HEK293 (cell line): ENCODE results near the gene EFCAB14.
"Not testable (repeated sequence)": the region's sequence is repeated elsewhere in the genome, so short reads cannot be mapped to it uniquely, and the experiment has no call there.

Experiments used
- CTCF ChIA-PET: fragments of 350-600 bp; formaldehyde crosslinking; extraction: SDS; loops from one replicate; lab custom pipeline; 2021; ENCODE audit warnings: antibody characterized with exemption; lab: Yijun Ruan, JAX
- POLR2A ChIA-PET: fragments of 300-600 bp; formaldehyde crosslinking; extraction: SDS; loops from one replicate; lab custom pipeline; 2020; ENCODE audit warnings: antibody characterized with exemption, inconsistent platforms; lab: Yijun Ruan, JAX
- H3K27ac ChIP-seq: fragments of 200-500 bp; sonication (Bioruptor generic); 2 replicates; pipeline ENCODE4 v1.5.1; 2014; ENCODE audit warnings: low read depth, low read length, control low read depth, inconsistent platforms; ENCODE audit errors: extremely low read depth
- H3K36me3 ChIP-seq, 2 experiments: fragments of 200-500 bp in 1 of 2; sonication (Bioruptor generic) in 1 of 2; 1 replicate in 1 of 2; 2 replicates in 1 of 2; pipeline ENCODE4 v1.5.1; 2014 to 2017; ENCODE audit warnings: inconsistent platforms in 2 of 2, low read length in 2 of 2; ENCODE audit not compliant: control insufficient read depth in 2 of 2, insufficient read depth in 1 of 2
- H3K4me1 ChIP-seq: fragments of 200-500 bp; sonication (Bioruptor generic); 2 replicates; pipeline ENCODE4 v1.5.1; 2014; ENCODE audit warnings: mild to moderate bottlenecking, low read length, inconsistent platforms; ENCODE audit not compliant: control insufficient read depth, insufficient read depth
- H3K4me3 ChIP-seq: 2 replicates; pipeline ENCODE4 v1.5.1; 2011; ENCODE audit warnings: low read depth, mild to moderate bottlenecking, control low read depth, low read length, moderate library complexity
- H3K9me3 ChIP-seq: fragments of 200-500 bp; sonication (Bioruptor generic); 2 replicates; pipeline ENCODE4 v1.5.1; 2014; ENCODE audit warnings: low read depth, low read length, inconsistent platforms; ENCODE audit not compliant: control insufficient read depth, insufficient read depth
- EGR2 ChIP-seq: fragments of 450-650 bp; formaldehyde crosslinking; IDR thresholded peaks from 2 replicates; pipeline ENCODE4 v1.5.1; 2016; ENCODE audit warnings: low read depth, missing biosample characterization, missing genetic modification characterization
- KLF17 ChIP-seq: fragments of 450-650 bp; formaldehyde crosslinking; IDR thresholded peaks from 2 replicates; pipeline ENCODE4 v1.5.1; 2016; ENCODE audit warnings: missing biosample characterization, missing genetic modification characterization
- KLF7 ChIP-seq: fragments of 450-650 bp; formaldehyde crosslinking; IDR thresholded peaks from 2 replicates; pipeline ENCODE4 v1.5.1; 2016; ENCODE audit warnings: missing biosample characterization, missing genetic modification characterization, borderline replicate concordance
- MZF1 ChIP-seq: fragments of 450-650 bp; formaldehyde crosslinking; IDR thresholded peaks from 2 replicates; pipeline ENCODE4 v1.5.1; 2017; ENCODE audit warnings: missing biosample characterization, missing genetic modification characterization, borderline replicate concordance
- REST ChIP-seq: fragments of 450-650 bp; formaldehyde crosslinking; IDR thresholded peaks from 2 replicates; pipeline ENCODE4 v1.5.1; 2016; ENCODE audit warnings: missing biosample characterization, missing genetic modification characterization
- SP7 ChIP-seq: fragments of 450-650 bp; formaldehyde crosslinking; IDR thresholded peaks from 2 replicates; pipeline ENCODE4 v1.5.1; 2016; ENCODE audit warnings: missing biosample characterization, missing genetic modification characterization
- ZNF138 ChIP-seq: fragments of 450-650 bp; formaldehyde crosslinking; IDR thresholded peaks from 2 replicates; pipeline ENCODE4 v1.5.1; 2016; ENCODE audit warnings: missing biosample characterization, missing genetic modification characterization, borderline replicate concordance
- ZNF16 ChIP-seq: fragments of 450-650 bp; formaldehyde crosslinking; IDR thresholded peaks from 2 replicates; pipeline ENCODE4 v1.5.1; 2016; ENCODE audit warnings: low read depth, missing biosample characterization, missing genetic modification characterization
- ZNF174 ChIP-seq: fragments of 450-650 bp; formaldehyde crosslinking; IDR thresholded peaks from 2 replicates; pipeline ENCODE4 v1.5.0; 2017; ENCODE audit warnings: missing biosample characterization, mild to moderate bottlenecking, missing genetic modification characterization
- ZNF184 ChIP-seq: fragments of 450-650 bp; IDR thresholded peaks from 2 replicates; pipeline ENCODE4 v1.5.1; 2018; ENCODE audit warnings: missing biosample characterization, mild to moderate bottlenecking, missing genetic modification characterization
- ZNF266 ChIP-seq: fragments of 450-650 bp; formaldehyde crosslinking; IDR thresholded peaks from 2 replicates; pipeline ENCODE4 v1.5.1; 2016; ENCODE audit warnings: missing biosample characterization, missing genetic modification characterization, low read depth
- ZNF302 ChIP-seq: fragments of 450-650 bp; formaldehyde crosslinking; IDR thresholded peaks from 2 replicates; pipeline ENCODE4 v1.5.1; 2016; ENCODE audit warnings: missing biosample characterization, missing genetic modification characterization, low read depth
- ZNF354C ChIP-seq: fragments of 450-650 bp; formaldehyde crosslinking; IDR thresholded peaks from 2 replicates; pipeline ENCODE4 v1.5.1; 2016; ENCODE audit warnings: missing biosample characterization, missing genetic modification characterization, low read depth, borderline replicate concordance
- ZNF404 ChIP-seq: fragments of 450-650 bp; formaldehyde crosslinking; IDR thresholded peaks from 2 replicates; pipeline ENCODE4 v1.5.1; 2017; ENCODE audit warnings: missing biosample characterization, missing genetic modification characterization
- ZNF521 ChIP-seq: fragments of 450-650 bp; formaldehyde crosslinking; IDR thresholded peaks from 2 replicates; pipeline ENCODE4 v1.5.1; 2017; ENCODE audit warnings: missing biosample characterization, mild to moderate bottlenecking, missing genetic modification characterization
- ZNF580 ChIP-seq: fragments of 450-650 bp; formaldehyde crosslinking; IDR thresholded peaks from 2 replicates; pipeline ENCODE4 v1.5.1; 2016; ENCODE audit warnings: missing biosample characterization, missing genetic modification characterization
- ZNF626 ChIP-seq: fragments of 450-650 bp; sonication (Bioruptor Pico); formaldehyde crosslinking; IDR thresholded peaks from 2 replicates; pipeline ENCODE4 v1.5.1; 2018; ENCODE audit warnings: missing biosample characterization, missing genetic modification characterization, inconsistent platforms
- ZNF645 ChIP-seq: fragments of 450-650 bp; formaldehyde crosslinking; IDR thresholded peaks from 2 replicates; pipeline ENCODE4; 2016; ENCODE audit warnings: missing biosample characterization, missing genetic modification characterization
- ZNF670 ChIP-seq: fragments of 450-650 bp; formaldehyde crosslinking; IDR thresholded peaks from 2 replicates; pipeline ENCODE4 v1.5.1; 2016; ENCODE audit warnings: missing biosample characterization, missing genetic modification characterization, low read depth
- ZNF768 ChIP-seq: fragments of 450-650 bp; formaldehyde crosslinking; IDR thresholded peaks from 2 replicates; pipeline ENCODE4 v1.5.1; 2018; ENCODE audit warnings: missing biosample characterization, mild to moderate bottlenecking, missing genetic modification characterization
- ZNF776 ChIP-seq: fragments of 450-650 bp; formaldehyde crosslinking; IDR thresholded peaks from 2 replicates; pipeline ENCODE4 v1.5.0; 2017; ENCODE audit warnings: missing biosample characterization, missing genetic modification characterization, borderline replicate concordance

Gene EFCAB14

GRCh38 chr1:46757956-46758528, 39.1 kb upstream of the EFCAB14 start:
- Histone ChIP-seq H3K4me1 (no peaks in the 10 kb centered on the region), H3K4me3 (no peak overlapping the region), H3K27ac (no peak overlapping the region), H3K36me3 (no peaks in the 10 kb centered on the region)
- no peak for TF ChIP-seq KLF17 (tag by site-specific recombination)
- TF ChIP-seq ZNF645 (tag by site-specific recombination): no peak
- TF ChIP-seq KLF7 (tag by site-specific recombination): no peak
- no peak for TF ChIP-seq ZNF670 (tag by site-specific recombination)
- no peak for TF ChIP-seq ZNF404 (tag by site-specific recombination)
- TF ChIP-seq, all 188 proteins: peak for 0
- H3K9me3 ChIP-seq: no peaks in the 10 kb centered on the region
- CTCF ChIA-PET: interaction anchor here (0.8 to 1.0 kb wide), 2 partner anchors 316 to 320 kb away, joined by 3 read pairs; no protein-coding TSS in a partner anchor
- POLR2A ChIA-PET: no interaction called here

GRCh38 chr1:46757247-46757955, 38.5 kb upstream of the EFCAB14 start:
- Histone ChIP-seq H3K4me3 (no peak overlapping the region), H3K36me3 (no peaks in the 10 kb centered on the region), H3K4me1 (no peaks in the 10 kb centered on the region), H3K27ac (no peak overlapping the region), H3K9me3 (no peaks in the 10 kb centered on the region)
- TF ChIP-seq ZNF521 (tag by site-specific recombination) (no peak), SP7 (tag by site-specific recombination) (no peak), ZNF16 (tag by site-specific recombination) (no peak), ZNF184 (tag by site-specific recombination) (no peak), EGR2 (tag by site-specific recombination) (0 out of 2 replicates have a peak, but pooled peaks have one; percentile 11), ZNF354C (tag by site-specific recombination) (no peak)
- POLR2A ChIA-PET: no interaction called here
- CTCF ChIA-PET: interaction anchor here (0.6 to 1.0 kb wide), 3 partner anchors 32 to 319 kb away, joined by 3 read pairs; no protein-coding TSS in a partner anchor

GRCh38 chr1:46755121-46755520, 36.2 kb upstream of the EFCAB14 start:
- no peaks in the 10 kb centered on the region for H3K9me3 ChIP-seq
- no peak overlapping the region for H3K27ac ChIP-seq
- ChIA-PET CTCF (interaction anchor here (0.6 kb wide), 1 partner anchor 335 kb away, joined by 3 read pairs; no protein-coding TSS in a partner anchor), POLR2A (no interaction called here)
- H3K36me3 ChIP-seq: no peaks in the 10 kb centered on the region
- TF ChIP-seq MZF1 (tag by site-specific recombination) (no peak), ZNF174 (tag by site-specific recombination) (no peak), ZNF580 (tag by site-specific recombination) (no peak), REST (tag by site-specific recombination) (no peak), ZNF138 (no peak), ZNF626 (tag by site-specific recombination) (no peak), ZNF768 (no peak), ZNF302 (no peak), ZNF266 (tag by site-specific recombination) (no peak), ZNF776 (tag by site-specific recombination) (no peak), EGR2 (tag by site-specific recombination) (no peak)
- no peak overlapping the region for H3K4me3 ChIP-seq
- H3K4me1 ChIP-seq: no peaks in the 10 kb centered on the region

GRCh38 chr1:46754707-46755106, 35.8 kb upstream of the EFCAB14 start:
- H3K9me3 ChIP-seq, CTCF ChIA-PET, H3K4me1 ChIP-seq, H3K27ac ChIP-seq, POLR2A ChIA-PET, H3K4me3 ChIP-seq, H3K36me3 ChIP-seq: not testable (repeated sequence)
